ENCODE data around the gene GMDS. TPM values are rescaled to one million over a fixed set of nuclear protein-coding genes. Genes with fewer than 3 reads are reported as not detected.

The GMDS gene
- total and polyA plus RNA-seq, 2 donors (not counting 1 experiment from before 2014, with no cell fraction given) = 12.7 to 34.5 TPM

- Histone ChIP-seq H3K27ac (ENCODE audit: insufficient read depth, low read length) (no peak overlapping the region), H3K4me2 (ENCODE audit: extremely low read depth, insufficient read depth, low read length) (no peak overlapping the region), H2AFZ (ENCODE audit: low read length) (no peak overlapping the region), H3K4me3 (replicated peaks in 1 of 4; ENCODE audit: control extremely low read depth in 1 of 4, insufficient read depth in 1 of 4, low read depth in 3 of 4, low read length in 4 of 4) (no peak overlapping the region), H3K79me2 (ENCODE audit: control insufficient read depth, insufficient read depth, low read length) (no peaks in the 10 kb centered on the region), H4K20me1 (ENCODE audit: control insufficient read depth, extremely low read depth, insufficient read depth, low read length) (no peaks in the 10 kb centered on the region), H3K9me3 (ENCODE audit: control insufficient read depth, insufficient read depth, low read depth, low read length) (no peaks in the 10 kb centered on the region), H3K27me3 (ENCODE audit: control insufficient read depth, insufficient read depth, low read length) (no peaks in the 10 kb centered on the region), H3K4me1 (ENCODE audit: control insufficient read depth, extremely low read depth, insufficient read depth, low read length) (no peaks in the 10 kb centered on the region), H3K36me3 (ENCODE audit: control insufficient read depth, insufficient read depth, low read length) (no peaks in the 10 kb centered on the region), H3K9ac (ENCODE audit: insufficient read depth, low read length) (no peak overlapping the region)
- no peak for TF ChIP-seq CTCF (conservative IDR thresholded peaks at IDR 0.05 in 1 of 2, IDR thresholded peaks at IDR 0.05 in 1 of 2; ENCODE audit: low read depth in 1 of 2, low read length in 2 of 2)
- TF ChIP-seq EZH2 (IDR thresholded peaks at IDR 0.05; ENCODE audit: low read length, missing control alignments) = no peak
- no peak for DNase-seq (ENCODE audit: low read depth in 2 of 2)
Measured at GRCh38 chr6:2258112-2258511, 12.7 kb upstream of the GMDS start.

GRCh38 chr6:2257363-2257762 is 12.0 kb upstream of the GMDS start:
- TF ChIP-seq EZH2 (IDR thresholded peaks at IDR 0.05; ENCODE audit: low read length, missing control alignments) (no peak), CTCF (conservative IDR thresholded peaks at IDR 0.05 in 1 of 2, IDR thresholded peaks at IDR 0.05 in 1 of 2; ENCODE audit: low read depth in 1 of 2, low read length in 2 of 2) (no peak)
- no peaks in the 10 kb centered on the region for H3K9me3 ChIP-seq (ENCODE audit: control insufficient read depth, insufficient read depth, low read depth, low read length)
- H3K4me1 ChIP-seq (ENCODE audit: control insufficient read depth, extremely low read depth, insufficient read depth, low read length) = no peaks in the 10 kb centered on the region
- no peak overlapping the region for H3K4me3 ChIP-seq (replicated peaks in 1 of 4; ENCODE audit: control extremely low read depth in 1 of 4, insufficient read depth in 1 of 4, low read depth in 3 of 4, low read length in 4 of 4)
- H2AFZ ChIP-seq (ENCODE audit: low read length) = no peak overlapping the region
- H3K27me3 ChIP-seq (ENCODE audit: control insufficient read depth, insufficient read depth, low read length) = no peaks in the 10 kb centered on the region
- H4K20me1 ChIP-seq (ENCODE audit: control insufficient read depth, extremely low read depth, insufficient read depth, low read length) = no peaks in the 10 kb centered on the region
- DNase-seq (ENCODE audit: low read depth in 2 of 2) = no peak
- no peak overlapping the region for H3K27ac ChIP-seq (ENCODE audit: insufficient read depth, low read length)
- H3K36me3 ChIP-seq (ENCODE audit: control insufficient read depth, insufficient read depth, low read length) = no peaks in the 10 kb centered on the region
- no peak overlapping the region for H3K9ac ChIP-seq (ENCODE audit: insufficient read depth, low read length)
- H3K79me2 ChIP-seq (ENCODE audit: control insufficient read depth, insufficient read depth, low read length) = no peaks in the 10 kb centered on the region
- H3K4me2 ChIP-seq (ENCODE audit: extremely low read depth, insufficient read depth, low read length) = no peak overlapping the region

- H4K20me1 ChIP-seq (ENCODE audit: control insufficient read depth, extremely low read depth, insufficient read depth, low read length) = no peaks in the 10 kb centered on the region
- H3K27me3 ChIP-seq (ENCODE audit: control insufficient read depth, insufficient read depth, low read length) = no peaks in the 10 kb centered on the region
- no peaks in the 10 kb centered on the region for H3K4me1 ChIP-seq (ENCODE audit: control insufficient read depth, extremely low read depth, insufficient read depth, low read length)
- no peak overlapping the region for H3K27ac ChIP-seq (ENCODE audit: insufficient read depth, low read length)
- no peaks in the 10 kb centered on the region for H3K9me3 ChIP-seq (ENCODE audit: control insufficient read depth, insufficient read depth, low read depth, low read length)
- H3K9ac ChIP-seq (ENCODE audit: insufficient read depth, low read length) = no peak overlapping the region
- no peak for TF ChIP-seq CTCF (conservative IDR thresholded peaks at IDR 0.05 in 1 of 2, IDR thresholded peaks at IDR 0.05 in 1 of 2; ENCODE audit: low read depth in 1 of 2, low read length in 2 of 2)
- TF ChIP-seq EZH2 (IDR thresholded peaks at IDR 0.05; ENCODE audit: low read length, missing control alignments) = no peak
- no peak overlapping the region for H3K4me2 ChIP-seq (ENCODE audit: extremely low read depth, insufficient read depth, low read length)
- no peaks in the 10 kb centered on the region for H3K79me2 ChIP-seq (ENCODE audit: control insufficient read depth, insufficient read depth, low read length)
- no peak for DNase-seq (ENCODE audit: low read depth in 2 of 2)
- H3K36me3 ChIP-seq (ENCODE audit: control insufficient read depth, insufficient read depth, low read length) = no peaks in the 10 kb centered on the region
- no peak overlapping the region for H2AFZ ChIP-seq (ENCODE audit: low read length)
- no peak overlapping the region for H3K4me3 ChIP-seq (replicated peaks in 1 of 4; ENCODE audit: control extremely low read depth in 1 of 4, insufficient read depth in 1 of 4, low read depth in 3 of 4, low read length in 4 of 4)
Measured at GRCh38 chr6:2254747-2255146, 9.3 kb upstream of the GMDS start.

Data from fibroblast of lung (primary cell).